ENCODE measurements around the gene MOCS1.

GRCh38 chr6:39909701-39910100 lies 24.6 kb downstream of the MOCS1 start:
- TF ChIP-seq POLR2A (IDR thresholded peaks at IDR 0.05) = no peak
- no peak for TF ChIP-seq CTCF (IDR thresholded peaks at IDR 0.05)
